HG03432 (cell line): ENCODE data around the gene EXOC4.
"Not testable (repeated sequence)": the region's sequence is repeated elsewhere in the genome, so short reads cannot be mapped to it uniquely, and the experiment has no call there.

Source experiments
- ATAC-seq: cut with Tn5 transposase; IDR thresholded peaks from one replicate; pipeline ENCODE4 v1.9.1; 2021; ENCODE audit warnings: mild to moderate bottlenecking, moderate library complexity; ENCODE audit not compliant: unreplicated experiment

The EXOC4 gene

GRCh38 chr7:134045716-134046115, 792.8 kb downstream of the EXOC4 start:
- ATAC-seq: no peak

DNA sequence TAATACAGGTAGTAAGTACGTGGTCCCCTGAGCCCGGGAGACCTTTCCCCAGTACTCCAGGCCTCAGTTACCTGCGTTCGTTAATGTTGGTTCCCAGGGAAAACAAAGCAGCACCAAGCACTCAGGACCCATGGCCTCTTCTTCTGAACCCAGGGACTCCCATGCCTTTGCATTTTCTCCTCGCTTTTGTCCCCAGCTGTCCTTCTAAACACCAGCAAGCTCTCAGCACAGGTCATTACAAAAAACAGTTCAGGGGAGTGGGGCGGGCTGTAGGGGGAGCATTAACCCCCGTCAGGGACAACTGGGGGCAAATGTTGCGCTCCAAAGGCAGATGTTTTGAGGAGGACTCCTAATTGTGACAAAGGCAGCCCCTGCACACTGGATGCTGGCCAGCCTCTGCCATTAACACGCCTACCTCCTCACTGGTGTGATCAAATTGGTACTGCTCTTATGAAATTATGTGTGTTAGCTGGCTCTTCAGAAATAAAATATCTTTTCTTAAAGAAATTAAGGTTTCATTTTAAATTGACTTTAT, 793.8 kb downstream of the EXOC4 start:
- no peak for ATAC-seq

DNA sequence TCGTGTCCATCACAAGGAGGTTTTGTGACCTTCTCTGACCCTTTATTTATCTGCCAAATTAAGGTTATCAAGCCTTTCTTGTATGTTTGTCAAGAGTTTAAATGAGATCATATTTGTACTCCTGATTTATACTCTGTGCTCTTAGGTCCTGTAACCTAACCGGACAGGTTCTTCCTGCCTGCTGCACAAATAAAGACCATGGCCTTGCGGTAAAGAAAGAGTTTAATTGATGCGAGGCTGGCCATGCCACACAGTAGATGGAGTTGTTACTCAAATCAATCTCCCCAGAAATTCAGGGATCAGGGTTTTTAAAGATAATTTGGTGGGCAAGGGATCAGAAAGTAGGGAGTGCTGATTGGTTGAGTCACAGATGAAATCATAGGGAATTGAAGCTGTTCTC, 794.8 kb downstream of the EXOC4 start:
- no peak for ATAC-seq

DNA sequence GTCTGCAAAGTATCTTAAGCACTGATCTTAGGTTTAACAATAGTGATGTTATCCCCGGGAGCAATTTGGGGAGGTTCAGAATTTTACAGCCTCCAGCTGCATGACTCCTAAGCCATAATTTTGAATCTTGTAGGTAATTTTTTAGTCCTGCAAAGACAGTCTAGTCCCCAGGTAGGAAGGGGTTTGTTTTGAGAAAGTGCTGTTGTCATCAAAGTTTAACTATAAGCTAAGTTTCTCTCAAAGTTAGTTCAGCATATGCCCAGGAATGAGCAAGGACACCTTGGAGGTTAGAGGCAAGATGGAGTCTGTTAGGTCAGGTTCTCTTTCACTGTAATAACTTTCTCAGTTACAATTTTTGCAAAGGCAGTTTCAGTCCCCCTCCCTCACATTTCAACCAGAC, 795.3 kb downstream of the EXOC4 start:
- ATAC-seq: no peak

GRCh38 chr7:134051020-134051419, 798.1 kb downstream of the EXOC4 start:
- ATAC-seq: no peak

GRCh38 chr7:134056816-134057215, 803.9 kb downstream of the EXOC4 start:
- ATAC-seq: no peak

GRCh38 chr7:134058521-134058920, 805.6 kb downstream of the EXOC4 start:
- no peak for ATAC-seq

- no peak for ATAC-seq
These were observed 806.1 kb downstream of the EXOC4 start for GRCh38 chr7:134058980-134059379.

GRCh38 chr7:134059921-134060320, 807.0 kb downstream of the EXOC4 start:
- ATAC-seq: no peak

GRCh38 chr7:134060874-134061273, 808.0 kb downstream of the EXOC4 start:
- no peak for ATAC-seq

DNA sequence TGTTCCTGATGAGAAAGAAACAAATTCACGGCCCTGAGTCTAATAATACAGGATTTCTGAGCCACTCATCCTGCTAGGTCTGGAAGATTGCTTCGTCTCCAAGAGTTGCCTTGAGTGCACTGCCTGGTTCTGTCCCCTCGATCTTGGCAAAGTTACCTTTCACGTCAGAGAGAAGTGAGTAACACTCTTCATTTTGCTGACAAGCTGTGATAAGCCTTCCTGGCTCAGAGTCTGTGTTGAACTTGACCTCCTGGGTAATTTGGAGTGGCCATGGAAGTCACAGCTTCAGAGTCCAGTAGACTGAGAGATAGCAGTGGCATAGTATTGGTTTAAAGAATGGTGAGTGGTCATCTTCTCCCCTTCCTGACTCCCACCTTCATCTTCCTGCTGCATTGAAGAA, 809.6 kb downstream of the EXOC4 start:
- no peak for ATAC-seq

DNA sequence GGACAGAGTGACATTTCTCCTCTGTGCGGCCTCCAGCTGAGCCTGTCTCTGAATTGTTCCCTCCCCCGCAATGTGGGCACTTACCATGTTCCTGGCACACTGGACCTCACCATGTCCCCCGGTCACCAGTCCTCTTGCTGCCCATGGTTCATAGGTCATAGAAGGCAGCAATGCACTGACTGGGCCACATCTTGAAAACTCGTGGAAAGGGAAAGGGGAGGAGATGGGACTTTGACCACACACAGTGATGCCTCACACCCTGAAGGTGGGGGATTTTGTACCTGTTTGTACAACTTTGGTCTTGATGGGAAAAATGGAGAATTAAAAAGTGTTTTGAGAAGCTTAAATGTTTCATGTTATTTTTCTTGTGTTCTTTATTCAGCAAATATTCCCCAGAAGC, 812.5 kb downstream of the EXOC4 start:
- ATAC-seq: no peak

DNA sequence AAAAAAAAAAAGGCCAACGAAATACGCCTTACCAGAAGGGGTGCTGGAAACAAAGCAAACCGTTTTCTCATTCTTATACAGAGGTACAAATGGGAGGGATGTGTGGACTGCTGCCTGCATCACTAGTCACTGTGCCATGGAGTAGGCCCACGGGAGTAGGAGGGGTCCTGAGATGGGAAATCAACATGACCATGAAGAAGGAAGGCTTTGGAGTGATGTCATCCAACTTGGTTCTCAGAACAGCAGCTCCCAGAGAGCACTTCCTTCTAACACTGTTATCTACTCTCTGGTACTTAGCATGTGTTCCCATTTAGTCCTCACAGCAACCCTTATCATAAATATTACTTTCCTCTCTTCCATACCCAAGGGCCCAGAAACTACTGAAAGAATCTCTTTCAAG, 814.3 kb downstream of the EXOC4 start:
- ATAC-seq: no peak

- no peak for ATAC-seq
These were observed 815.8 kb downstream of the EXOC4 start for GRCh38 chr7:134068670-134069069.

GRCh38 chr7:134069187-134069586, 816.3 kb downstream of the EXOC4 start:
- no peak for ATAC-seq

GRCh38 chr7:134070673-134071072, 817.8 kb downstream of the EXOC4 start:
- no peak for ATAC-seq

DNA sequence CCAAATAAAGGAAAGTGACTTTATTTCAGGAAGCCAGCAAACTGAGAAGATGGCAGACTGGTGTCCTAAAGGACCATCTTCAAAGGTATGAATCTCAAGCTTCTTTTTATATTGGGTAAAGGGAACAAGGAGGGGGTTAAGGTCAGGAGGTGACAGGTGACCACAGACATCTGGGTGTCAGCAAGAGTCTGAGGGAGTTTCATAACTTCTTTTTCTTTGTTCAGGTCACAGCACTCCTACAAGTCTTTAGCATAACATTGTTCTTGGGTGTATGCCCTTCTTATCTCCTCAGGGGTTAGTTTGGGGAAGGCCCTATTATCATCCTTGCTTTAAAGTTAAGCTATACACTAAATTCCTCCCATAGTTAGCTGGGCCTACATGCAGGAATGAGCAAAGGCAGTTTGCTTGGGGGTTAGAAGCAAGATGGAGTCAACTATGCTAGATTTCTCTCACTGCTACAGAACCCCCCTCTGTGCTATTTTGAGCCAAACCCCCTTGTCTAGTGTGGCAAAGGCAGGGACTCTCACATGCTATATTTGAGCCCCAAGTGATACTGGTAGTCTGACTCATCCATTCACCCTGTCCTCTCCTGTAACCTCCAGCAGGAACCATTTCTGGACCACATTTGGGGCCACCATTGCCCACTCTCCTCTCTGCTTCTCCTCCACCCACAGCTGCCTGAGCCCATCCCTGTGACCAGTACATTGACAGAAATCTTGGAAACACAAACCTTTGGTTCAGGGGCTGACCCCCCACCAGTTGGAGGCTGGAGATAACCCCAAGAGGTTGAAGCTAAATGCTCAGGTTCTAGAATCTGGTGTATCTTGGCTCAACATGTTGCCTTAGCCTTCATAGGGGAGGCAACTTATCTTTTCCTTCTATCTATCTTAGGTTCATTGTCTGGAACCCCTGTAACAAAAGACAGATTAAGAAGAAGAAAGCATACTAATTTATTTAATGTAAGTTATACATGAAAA, 818.8 kb downstream of the EXOC4 start:
- ATAC-seq: peak; percentile 95

- ATAC-seq: no peak
These were observed 820.4 kb downstream of the EXOC4 start for GRCh38 chr7:134073276-134073675.

DNA sequence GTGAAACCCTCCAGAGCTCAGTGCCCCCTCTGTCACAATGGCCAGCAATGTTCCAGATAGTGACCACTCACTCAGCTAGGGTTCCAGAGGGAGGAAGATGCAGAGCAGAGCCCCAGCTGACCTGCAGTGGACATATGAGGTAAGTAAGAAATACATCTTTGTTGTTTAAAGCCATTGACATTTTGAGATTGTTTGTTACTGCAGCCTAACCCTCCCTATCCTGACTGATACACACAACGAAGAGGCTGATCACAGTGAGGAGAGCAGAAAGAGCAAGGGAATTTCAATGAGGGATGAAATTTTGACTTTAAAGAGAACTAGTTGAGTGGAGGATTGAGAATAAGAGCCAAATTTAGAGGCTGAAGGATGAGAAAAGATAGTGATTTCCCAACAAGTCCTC, 822.9 kb downstream of the EXOC4 start:
- no peak for ATAC-seq

GRCh38 chr7:134077560-134077959, 824.7 kb downstream of the EXOC4 start:
- not testable (repeated sequence) for ATAC-seq

GRCh38 chr7:134078991-134079390, 826.1 kb downstream of the EXOC4 start:
- no peak for ATAC-seq

- ATAC-seq: no peak
These were observed 828.8 kb downstream of the EXOC4 start for GRCh38 chr7:134081695-134082094.
